Breast epithelium (tissue), 3 donors: ENCODE measurements around the gene EIF2D.

Experiments
- CTCF ChIP-seq, 3 donors: fragments of 450-650 bp; IDR thresholded peaks; one replicate each; pipeline ENCODE4 v1.5.1; 2016 to 2017; ENCODE audit warnings: antibody characterized with exemption in 3 of 3, mild to moderate bottlenecking in 3 of 3, moderate library complexity in 3 of 3
- POLR2A ChIP-seq: fragments of 450-650 bp; IDR thresholded peaks from one replicate; pipeline ENCODE4 v1.6.1; 2016; ENCODE audit warnings: antibody characterized with exemption, mild to moderate bottlenecking, moderate library complexity
- POLR2AphosphoS5 ChIP-seq, 3 donors: sonication (generic); formaldehyde crosslinking; IDR thresholded peaks; one replicate each; pipeline ENCODE4 v1.6.1; 2017; ENCODE audit warnings: antibody characterized with exemption in 3 of 3

GRCh38 chr1:206582971-206583706, 29.1 kb downstream of the EIF2D start:
- no peak for TF ChIP-seq CTCF (IDR thresholded peaks at IDR 0.05)
- no peak for TF ChIP-seq POLR2A
- no peak for TF ChIP-seq POLR2AphosphoS5 (IDR thresholded peaks at IDR 0.05)
